GM12878 (cell line): ENCODE results near the gene DNMT3A. TPM values are rescaled to one million over a fixed set of nuclear protein-coding genes. Genes with fewer than 3 reads are reported as not detected.

Experiments
- CHD2 ChIP-seq: IDR thresholded peaks from 2 replicates; pipeline ENCODE4 v1.6.1; 2011; ENCODE audit warnings: low read depth, low read length, improper control_type of control experiment, borderline replicate concordance
- CREB1 ChIP-seq: IDR thresholded peaks from 2 replicates; pipeline ENCODE4 v1.6.1; 2012; ENCODE audit warnings: low read depth, mild to moderate bottlenecking, inconsistent platforms
- IKZF1 ChIP-seq: fragments of 450-650 bp; conservative IDR thresholded peaks from 2 replicates; pipeline ENCODE4 v1.6.1; 2017; ENCODE audit warnings: antibody characterized with exemption, mild to moderate bottlenecking
- IRF3 ChIP-seq: fragments of 450-650 bp; IDR thresholded peaks from 2 replicates; pipeline ENCODE4 v1.6.1; 2014; ENCODE audit warnings: mild to moderate bottlenecking
- KLF5 ChIP-seq: fragments of 450-650 bp; IDR thresholded peaks from 2 replicates; pipeline ENCODE4 v1.6.1; 2014; ENCODE audit warnings: mild to moderate bottlenecking; ENCODE audit not compliant: partially characterized antibody
- LARP7 ChIP-seq: fragments of 450-650 bp; IDR thresholded peaks from 2 replicates; pipeline ENCODE4 v1.6.1; 2017; ENCODE audit warnings: mild to moderate bottlenecking
- PAX8 ChIP-seq: fragments of 450-650 bp; IDR thresholded peaks from 2 replicates; pipeline ENCODE4 v1.6.1; 2017; ENCODE audit warnings: mild to moderate bottlenecking, moderate library complexity
- POLR2AphosphoS5 ChIP-seq: IDR thresholded peaks from 2 replicates; pipeline ENCODE4 v1.6.1; 2011; ENCODE audit warnings: mild to moderate bottlenecking, low read length, inconsistent platforms
- RBBP5 ChIP-seq: fragments of 200-600 bp; sonication (generic); conservative IDR thresholded peaks from 2 replicates; pipeline ENCODE4 v1.6.1; 2016
- RCOR1 ChIP-seq: conservative IDR thresholded peaks from 2 replicates; pipeline ENCODE4 v1.6.1; 2012; ENCODE audit warnings: low read depth, low read length, improper control_type of control experiment
- SIX5 ChIP-seq: IDR thresholded peaks from 2 replicates; pipeline ENCODE4 v1.6.1; 2011; ENCODE audit warnings: mild to moderate bottlenecking, low read depth, low read length, moderate library complexity; ENCODE audit not compliant: severe bottlenecking
- SMAD5 ChIP-seq: IDR thresholded peaks from 2 replicates; pipeline ENCODE4 v1.6.1; 2016; ENCODE audit warnings: antibody characterized with exemption, low read depth
- SPI1 ChIP-seq: IDR thresholded peaks from 2 replicates; pipeline ENCODE4 v1.6.1; 2011; ENCODE audit warnings: low read depth, mild to moderate bottlenecking, low read length, moderate library complexity, borderline replicate concordance; ENCODE audit not compliant: insufficient read depth
- SUPT20H ChIP-seq: IDR thresholded peaks from 2 replicates; pipeline ENCODE4 v1.6.1; 2011; ENCODE audit warnings: low read depth, mild to moderate bottlenecking, low read length, moderate library complexity, borderline replicate concordance; ENCODE audit not compliant: control insufficient read depth
- YY1 ChIP-seq: IDR thresholded peaks from 2 replicates; pipeline ENCODE4 v1.6.1; 2011; ENCODE audit warnings: low read depth, mild to moderate bottlenecking, low read length
- ZBED1 ChIP-seq: IDR thresholded peaks from 2 replicates; pipeline ENCODE4 v1.6.1; 2016; ENCODE audit warnings: borderline replicate concordance
- ZBTB11 ChIP-seq: fragments of 450-650 bp; formaldehyde crosslinking; IDR thresholded peaks from 2 replicates; pipeline ENCODE4 v1.5.0; 2022; ENCODE audit warnings: mild to moderate bottlenecking, missing genetic modification characterization
- ZBTB4 ChIP-seq: fragments of 450-650 bp; formaldehyde crosslinking; IDR thresholded peaks from 2 replicates; pipeline ENCODE4 v1.4.0; 2022; ENCODE audit warnings: mild to moderate bottlenecking, moderate library complexity
- ZBTB40 ChIP-seq: fragments of 450-650 bp; IDR thresholded peaks from 2 replicates; pipeline ENCODE4 v1.6.1; 2016; ENCODE audit warnings: mild to moderate bottlenecking, moderate library complexity, borderline replicate concordance
- polyA plus RNA-seq, 11 experiments: library from polyadenylated mRNA; depleted of rRNA in 4 of 11; unstranded in 6 of 11; stranded (reverse) in 5 of 11; fragments of >200 nt; fragmentation: Nextera tagmentation in 4 of 11; fragmentation: Illumina TruSeq in 1 of 11; extraction: Ambion mirVana in 4 of 11; extraction: Trizol in 1 of 11; gene quantifications; 1 replicate in 1 of 11; 2 replicates in 10 of 11; pipeline versions ENCODE4 v1.2.1 to v1.2.3, GENCODE V29; 2011 to 2016; ENCODE audit warnings: inconsistent platforms in 2 of 11, missing spikeins in 2 of 11, low read depth in 1 of 11
- total RNA-seq, 4 experiments: library from RNA; depleted of rRNA in 3 of 4; stranded (reverse); fragments of >200 nt in 3 of 4; fragmentation: Illumina TruSeq in 1 of 4; extraction: Trizol in 1 of 4; gene quantifications; 2 replicates each; pipeline versions ENCODE4 v1.2.1 to v1.2.3, GENCODE V29; 2013 to 2021

DNMT3A gene
- total and polyA plus RNA-seq, 10 of the 15 experiments (the other 5 are each of a cell fraction or from before 2014, with no cell fraction given): 7.4 to 51.6 (median 17.4) TPM

GRCh38 chr2:25279091-25279651 is 62.6 kb downstream of the DNMT3A start (continued):
- no peak for TF ChIP-seq IRF3
- TF ChIP-seq YY1: no peak
- peak; percentile 99 for TF ChIP-seq IKZF1
- no peak for TF ChIP-seq KLF5
- TF ChIP-seq SIX5: no peak
- TF ChIP-seq SUPT20H: no peak
- peak; percentile 99 for TF ChIP-seq SPI1
- TF ChIP-seq ZBTB11 (CRISPR knock-in tag): no peak
- no peak for TF ChIP-seq POLR2AphosphoS5
- TF ChIP-seq RBBP5: no peak
- no peak for TF ChIP-seq SMAD5
- peak; percentile 90; the same call in 1 of the 2 replicates for TF ChIP-seq RCOR1
- no peak for TF ChIP-seq ZBTB4 (CRISPR knock-in tag)
- TF ChIP-seq ZBED1: no peak
- TF ChIP-seq ZBTB40: no peak
- TF ChIP-seq LARP7: 0 out of 2 replicates have a peak, but pooled peaks have one; percentile 28
- 0 out of 2 replicates have a peak, but pooled peaks have one; percentile 55 for TF ChIP-seq PAX8
- TF ChIP-seq CREB1: no peak
- TF ChIP-seq CHD2: peak; percentile 74; the same call in 1 of the 2 replicates
